ENCODE results near the gene DLG1. TPM values are rescaled to one million over a fixed set of nuclear protein-coding genes. Genes with fewer than 3 reads are reported as not detected.
"Not testable (repeated sequence)": the region's sequence is repeated elsewhere in the genome, so short reads cannot be mapped to it uniquely, and the experiment has no call there.

The DLG1 gene
- total RNA-seq, 1 experiment from 2014 or later = 90.2 TPM

- CTCF ChIA-PET = no interaction called here
- Histone ChIP-seq H3K9me3 (ENCODE audit: control insufficient read depth, insufficient read depth, low read depth, low read length) (no peaks in the 10 kb centered on the region), H3K27me3 (ENCODE audit: control insufficient read depth, insufficient read depth, low read length) (no peaks in the 10 kb centered on the region), H3K36me3 (ENCODE audit: control insufficient read depth, insufficient read depth, low read length) (no peaks in the 10 kb centered on the region), H3K27ac (ENCODE audit: low read length) (no peak overlapping the region), H3K4me1 (ENCODE audit: control insufficient read depth, insufficient read depth, low read length) (peaks cover 6% of the 10 kb centered on the region; the same call in 1 of the 2 replicates), H3K4me3 (ENCODE audit: low read depth in 2 of 2, low read length in 2 of 2) (no peak overlapping the region)
- TF ChIP-seq SIN3A (IDR thresholded peaks at IDR 0.05; ENCODE audit: borderline replicate concordance, insufficient read depth, low read depth, low read length) = no peak
- no peak for TF ChIP-seq POLR2AphosphoS5 (IDR thresholded peaks at IDR 0.05; ENCODE audit: low read depth, low read length)
- TF ChIP-seq REST (IDR thresholded peaks at IDR 0.05; ENCODE audit: insufficient read depth in 1 of 2, low read depth in 2 of 2, low read length in 1 of 2) = no peak
- no peak for TF ChIP-seq TCF7L2 (IDR thresholded peaks at IDR 0.05; ENCODE audit: low read depth, low read length)
- TF ChIP-seq, protein P1, sequence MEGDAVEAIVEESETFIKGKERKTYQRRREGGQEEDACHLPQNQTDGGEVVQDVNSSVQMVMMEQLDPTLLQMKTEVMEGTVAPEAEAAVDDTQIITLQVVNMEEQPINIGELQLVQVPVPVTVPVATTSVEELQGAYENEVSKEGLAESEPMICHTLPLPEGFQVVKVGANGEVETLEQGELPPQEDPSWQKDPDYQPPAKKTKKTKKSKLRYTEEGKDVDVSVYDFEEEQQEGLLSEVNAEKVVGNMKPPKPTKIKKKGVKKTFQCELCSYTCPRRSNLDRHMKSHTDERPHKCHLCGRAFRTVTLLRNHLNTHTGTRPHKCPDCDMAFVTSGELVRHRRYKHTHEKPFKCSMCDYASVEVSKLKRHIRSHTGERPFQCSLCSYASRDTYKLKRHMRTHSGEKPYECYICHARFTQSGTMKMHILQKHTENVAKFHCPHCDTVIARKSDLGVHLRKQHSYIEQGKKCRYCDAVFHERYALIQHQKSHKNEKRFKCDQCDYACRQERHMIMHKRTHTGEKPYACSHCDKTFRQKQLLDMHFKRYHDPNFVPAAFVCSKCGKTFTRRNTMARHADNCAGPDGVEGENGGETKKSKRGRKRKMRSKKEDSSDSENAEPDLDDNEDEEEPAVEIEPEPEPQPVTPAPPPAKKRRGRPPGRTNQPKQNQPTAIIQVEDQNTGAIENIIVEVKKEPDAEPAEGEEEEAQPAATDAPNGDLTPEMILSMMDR (IDR thresholded peaks at IDR 0.05) = no peak
- POLR2A ChIA-PET = no interaction called here
- ATAC-seq = no peak
- intact Hi-C loops (cut with micrococcal nuclease; ENCODE audit: unreplicated experiment) (no loop called here), in situ Hi-C loops (cut with HindIII; ENCODE audit: low pct_unique_long_range_greater_than_20kb, low sequenced_read_pairs) (no loop called here)
- BruUV-seq (replicated peaks) = no TSS peak
- DNase-seq (ENCODE audit: low read depth, low spot score) = no peak
Measured at GRCh38 chr3:197201791-197202452, 96.5 kb downstream of the DLG1 start.

- in situ Hi-C loops (cut with HindIII; ENCODE audit: low pct_unique_long_range_greater_than_20kb, low sequenced_read_pairs); H3K27ac ChIP-seq (ENCODE audit: low read length); intact Hi-C loops (cut with micrococcal nuclease; ENCODE audit: unreplicated experiment); H3K9me3 ChIP-seq (ENCODE audit: control insufficient read depth, insufficient read depth, low read depth, low read length); H3K4me3 ChIP-seq (ENCODE audit: low read depth in 2 of 2, low read length in 2 of 2); H3K36me3 ChIP-seq (ENCODE audit: control insufficient read depth, insufficient read depth, low read length); DNase-seq (ENCODE audit: low read depth, low spot score); BruUV-seq (replicated peaks); POLR2A ChIA-PET; H3K27me3 ChIP-seq (ENCODE audit: control insufficient read depth, insufficient read depth, low read length); H3K4me1 ChIP-seq (ENCODE audit: control insufficient read depth, insufficient read depth, low read length); CTCF ChIA-PET; ATAC-seq: not testable (repeated sequence)
Measured at GRCh38 chr3:197200856-197201255, 97.6 kb downstream of the DLG1 start.

DNA sequence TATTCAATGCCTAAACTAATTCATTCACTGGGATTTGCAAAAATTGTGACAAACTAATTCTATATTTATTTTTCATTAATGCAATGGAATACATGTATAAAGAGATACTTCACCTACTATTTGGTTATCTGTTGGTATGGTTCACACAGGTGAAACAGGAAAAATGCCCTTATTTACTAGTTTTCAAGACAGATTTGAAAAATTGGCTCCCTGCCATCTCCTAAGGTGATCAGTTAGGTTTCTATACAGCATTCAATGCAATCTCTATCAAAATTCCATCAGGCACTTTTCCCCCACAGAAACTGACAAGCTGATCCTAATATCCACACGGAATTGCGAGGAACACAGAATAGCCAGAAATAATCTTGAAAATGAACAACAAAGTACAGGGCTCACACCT, 101.1 kb downstream of the DLG1 start:
- Histone ChIP-seq H3K27ac (ENCODE audit: low read length) (no peak overlapping the region), H3K9me3 (ENCODE audit: control insufficient read depth, insufficient read depth, low read depth, low read length) (no peaks in the 10 kb centered on the region), H3K4me1 (ENCODE audit: control insufficient read depth, insufficient read depth, low read length) (no peaks in the 10 kb centered on the region), H3K4me3 (ENCODE audit: low read depth in 2 of 2, low read length in 2 of 2) (no peak overlapping the region), H3K36me3 (ENCODE audit: control insufficient read depth, insufficient read depth, low read length) (no peaks in the 10 kb centered on the region), H3K27me3 (ENCODE audit: control insufficient read depth, insufficient read depth, low read length) (no peaks in the 10 kb centered on the region)
- ChIA-PET CTCF (no interaction called here), POLR2A (no interaction called here)
- TF ChIP-seq TCF7L2 (IDR thresholded peaks at IDR 0.05; ENCODE audit: low read depth, low read length) (no peak), REST (IDR thresholded peaks at IDR 0.05; ENCODE audit: insufficient read depth in 1 of 2, low read depth in 2 of 2, low read length in 1 of 2) (no peak), POLR2AphosphoS5 (IDR thresholded peaks at IDR 0.05; ENCODE audit: low read depth, low read length) (no peak), SIN3A (IDR thresholded peaks at IDR 0.05; ENCODE audit: borderline replicate concordance, insufficient read depth, low read depth, low read length) (no peak)
- DNase-seq (ENCODE audit: low read depth, low spot score) (no peak), ATAC-seq (no peak)
- in situ Hi-C loops (cut with HindIII; ENCODE audit: low pct_unique_long_range_greater_than_20kb, low sequenced_read_pairs) (no loop called here), intact Hi-C loops (cut with micrococcal nuclease; ENCODE audit: unreplicated experiment) (no loop called here)
- BruUV-seq (replicated peaks) = no TSS peak
